GM18505 (cell line): ENCODE results near the gene NDRG4.
A peak's percentile ranks its signal among the peaks of the same experiment; 100 is the strongest.

ENCODE experiments used
- ATAC-seq: cut with Tn5 transposase; IDR thresholded peaks from one replicate; pipeline ENCODE4 v1.9.1; 2021; ENCODE audit not compliant: unreplicated experiment
- POLR2A ChIP-seq: IDR thresholded peaks from 4 replicates; pipeline ENCODE4 v1.6.1; 2011; ENCODE audit warnings: borderline replicate concordance; ENCODE audit not compliant: insufficient read depth, insufficient read length; ENCODE audit errors: extremely low read depth

Gene NDRG4

GRCh38 chr16:58515125-58515870 is 15.4 kb downstream of the NDRG4 start, which contains the start of gene SETD6:
Gene SETD6 (plus strand): TSS chr16:58515517. CDS start chr16:58515538, 21 bp downstream.
- peak; percentile 70 for TF ChIP-seq POLR2A
- ATAC-seq = peak; percentile 73

GRCh38 chr16:58515871-58516767 is 16.2 kb downstream of the NDRG4 start:
- no peak for TF ChIP-seq POLR2A
- peak; percentile 37 for ATAC-seq

- TF ChIP-seq POLR2A = no peak
- ATAC-seq = no peak
Measured at GRCh38 chr16:58516768-58517107, 16.8 kb downstream of the NDRG4 start.

- no peak for TF ChIP-seq POLR2A
- ATAC-seq = peak; percentile 32
Measured at GRCh38 chr16:58518083-58518979, 18.4 kb downstream of the NDRG4 start.

- TF ChIP-seq POLR2A = no peak
- no peak for ATAC-seq
Measured at GRCh38 chr16:58518980-58519368, 19.0 kb downstream of the NDRG4 start.

GRCh38 chr16:58519707-58520106 is 19.8 kb downstream of the NDRG4 start:
- no peak for ATAC-seq
- TF ChIP-seq POLR2A = no peak

- no peak for TF ChIP-seq POLR2A
- ATAC-seq = no peak
Measured at GRCh38 chr16:58530179-58530578, 30.2 kb downstream of the NDRG4 start.

GRCh38 chr16:58532414-58532813 is 32.5 kb downstream of the NDRG4 start:
- no peak for TF ChIP-seq POLR2A
- ATAC-seq = no peak

- no peak for TF ChIP-seq POLR2A
- no peak for ATAC-seq
Measured at GRCh38 chr16:58533751-58534470, 34.0 kb downstream of the NDRG4 start.

- TF ChIP-seq POLR2A = no peak
- ATAC-seq = no peak
Measured at GRCh38 chr16:58535100-58535499, 35.2 kb downstream of the NDRG4 start.

- no peak for TF ChIP-seq POLR2A
- no peak for ATAC-seq
Measured at GRCh38 chr16:58536278-58536677, 36.3 kb downstream of the NDRG4 start.

- no peak for ATAC-seq
- no peak for TF ChIP-seq POLR2A
Measured at GRCh38 chr16:58537124-58537906, 37.4 kb downstream of the NDRG4 start.

GRCh38 chr16:58541711-58542110 is 41.8 kb downstream of the NDRG4 start:
- no peak for ATAC-seq
- TF ChIP-seq POLR2A = no peak
